ENCODE measurements around the gene RPS17.
"Not testable (repeated sequence)": the region's sequence is repeated elsewhere in the genome, so short reads cannot be mapped to it uniquely, and the experiment has no call there.

RPS17 gene

GRCh38 chr15:82545002-82545401 is 4.7 kb upstream of the RPS17 start:
- no peak for DNase-seq

GRCh38 chr15:82544431-82544830 is 4.2 kb upstream of the RPS17 start:
- DNase-seq: no peak

- no peak for DNase-seq
These were observed 2.9 kb upstream of the RPS17 start for GRCh38 chr15:82543160-82543559.

GRCh38 chr15:82540984-82541431 is 751 bp upstream of the RPS17 start:
- no peak for DNase-seq

- no peak for DNase-seq
These were observed 584 bp downstream of the RPS17 start for GRCh38 chr15:82539691-82540054.

GRCh38 chr15:82538961-82539690 is 1.1 kb downstream of the RPS17 start:
- DNase-seq: no peak

- no peak for DNase-seq
These were observed 2.8 kb downstream of the RPS17 start for GRCh38 chr15:82537351-82537908.

- DNase-seq: no peak
These were observed 3.6 kb downstream of the RPS17 start for GRCh38 chr15:82536409-82537350.

- DNase-seq: no peak
These were observed 4.5 kb downstream of the RPS17 start for GRCh38 chr15:82535566-82536408.

- DNase-seq: not testable (repeated sequence)
These were observed 5.1 kb downstream of the RPS17 start for GRCh38 chr15:82535151-82535550.

GRCh38 chr15:82534457-82534861 is 5.8 kb downstream of the RPS17 start:
- DNase-seq: not testable (repeated sequence)

GRCh38 chr15:82533801-82534200 is 6.5 kb downstream of the RPS17 start:
- no peak for DNase-seq

GRCh38 chr15:82532991-82533481 is 7.2 kb downstream of the RPS17 start:
- no peak for DNase-seq

- no peak for DNase-seq
These were observed 7.8 kb downstream of the RPS17 start for GRCh38 chr15:82532383-82532990.

- DNase-seq: no peak
These were observed 8.5 kb downstream of the RPS17 start for GRCh38 chr15:82531496-82532382.

GRCh38 chr15:82530606-82531379 is 9.5 kb downstream of the RPS17 start:
- DNase-seq: no peak

GRCh38 chr15:82530006-82530405 is 10.3 kb downstream of the RPS17 start:
- no peak for DNase-seq

- not testable (repeated sequence) for DNase-seq
These were observed 26.7 kb downstream of the RPS17 start for GRCh38 chr15:82513587-82513986.

GRCh38 chr15:82507693-82508092 is 32.6 kb downstream of the RPS17 start:
- DNase-seq: not testable (repeated sequence)

GRCh38 chr15:82507087-82507486 is 33.2 kb downstream of the RPS17 start:
- not testable (repeated sequence) for DNase-seq

Measured in DMS 273 treated with DMSO at 0.1 percent for 48 hours (cell line).